Erythroblast (primary cell): ENCODE data around the gene RAB11FIP5.

Experiments
- GATA1 ChIP-seq: IDR thresholded peaks from 2 replicates; pipeline ENCODE4 v1.6.1; 2011; ENCODE audit warnings: low read depth, mild to moderate bottlenecking, control low read depth, low read length, moderate library complexity
- POLR2A ChIP-seq: IDR thresholded peaks from 2 replicates; pipeline ENCODE4 v1.6.1; 2011; ENCODE audit warnings: mild to moderate bottlenecking, low read length

- TF ChIP-seq POLR2A (peak; percentile 34), GATA1 (no peak)
Measured at GRCh38 chr2:73069855-73070642, 42.7 kb downstream of the RAB11FIP5 start.
